HPDE6-E6E7 (cell line): ENCODE data around the gene ABCB8.
"Not testable (repeated sequence)": the region's sequence is repeated elsewhere in the genome, so short reads cannot be mapped to it uniquely, and the experiment has no call there.

Source experiments
- DNase-seq: peaks from one replicate; pipeline ENCODE4 v3.0.0; 2011; ENCODE audit warnings: missing footprints; ENCODE audit errors: extremely low spot score

The ABCB8 gene

GRCh38 chr7:151013733-151014497, 14.3 kb upstream of the ABCB8 start:
- DNase-seq: no peak

- DNase-seq: no peak
Observed at GRCh38 chr7:151014950-151015349, 13.3 kb upstream of the ABCB8 start.

- DNase-seq: no peak
Observed at GRCh38 chr7:151015967-151016366, 12.3 kb upstream of the ABCB8 start.

- no peak for DNase-seq
Observed at GRCh38 chr7:151016505-151016904, 11.7 kb upstream of the ABCB8 start.

- no peak for DNase-seq
Observed at GRCh38 chr7:151016942-151017341, 11.3 kb upstream of the ABCB8 start.

- no peak for DNase-seq
Observed at GRCh38 chr7:151017370-151017952, 10.8 kb upstream of the ABCB8 start.

- no peak for DNase-seq
Observed at GRCh38 chr7:151017953-151018420, 10.3 kb upstream of the ABCB8 start.

GRCh38 chr7:151018421-151019129, 9.7 kb upstream of the ABCB8 start:
- no peak for DNase-seq

GRCh38 chr7:151019130-151019447, 9.2 kb upstream of the ABCB8 start:
- DNase-seq: no peak

GRCh38 chr7:151020231-151020630, 8.0 kb upstream of the ABCB8 start:
- DNase-seq: no peak

GRCh38 chr7:151023232-151023631, 5.0 kb upstream of the ABCB8 start:
- no peak for DNase-seq

- DNase-seq: no peak
Observed at GRCh38 chr7:151024435-151025056, 3.7 kb upstream of the ABCB8 start, which contains the start of gene ATG9B. Gene ATG9B (minus strand): TSS chr7:151024494. CDS start chr7:151024423, 71 bp downstream.

GRCh38 chr7:151025924-151026671, 2.2 kb upstream of the ABCB8 start:
- DNase-seq: peak; percentile 72

GRCh38 chr7:151026771-151027727, 1.2 kb upstream of the ABCB8 start:
- not testable (repeated sequence) for DNase-seq

GRCh38 chr7:151027728-151028130, 521 bp upstream of the ABCB8 start:
- not testable (repeated sequence) for DNase-seq

- DNase-seq: no peak
Observed at GRCh38 chr7:151028948-151029501, 775 bp downstream of the ABCB8 start.

- DNase-seq: no peak
Observed at GRCh38 chr7:151031011-151031410, 2.8 kb downstream of the ABCB8 start.

- no peak for DNase-seq
Observed at GRCh38 chr7:151032936-151033863, 5.0 kb downstream of the ABCB8 start.

- DNase-seq: no peak
Observed at GRCh38 chr7:151033864-151034249, 5.6 kb downstream of the ABCB8 start.
